C4-2B (cell line): ENCODE measurements around the gene NABP2.

Experiments
- CTCF ChIP-seq: fragments of 450-650 bp; conservative IDR thresholded peaks from 2 replicates; pipeline ENCODE4 v1.5.1; 2017; ENCODE audit warnings: mild to moderate bottlenecking
- ZFX ChIP-seq: fragments of 450-650 bp; IDR thresholded peaks from 2 replicates; pipeline ENCODE4 v1.6.1; 2017

DNA sequence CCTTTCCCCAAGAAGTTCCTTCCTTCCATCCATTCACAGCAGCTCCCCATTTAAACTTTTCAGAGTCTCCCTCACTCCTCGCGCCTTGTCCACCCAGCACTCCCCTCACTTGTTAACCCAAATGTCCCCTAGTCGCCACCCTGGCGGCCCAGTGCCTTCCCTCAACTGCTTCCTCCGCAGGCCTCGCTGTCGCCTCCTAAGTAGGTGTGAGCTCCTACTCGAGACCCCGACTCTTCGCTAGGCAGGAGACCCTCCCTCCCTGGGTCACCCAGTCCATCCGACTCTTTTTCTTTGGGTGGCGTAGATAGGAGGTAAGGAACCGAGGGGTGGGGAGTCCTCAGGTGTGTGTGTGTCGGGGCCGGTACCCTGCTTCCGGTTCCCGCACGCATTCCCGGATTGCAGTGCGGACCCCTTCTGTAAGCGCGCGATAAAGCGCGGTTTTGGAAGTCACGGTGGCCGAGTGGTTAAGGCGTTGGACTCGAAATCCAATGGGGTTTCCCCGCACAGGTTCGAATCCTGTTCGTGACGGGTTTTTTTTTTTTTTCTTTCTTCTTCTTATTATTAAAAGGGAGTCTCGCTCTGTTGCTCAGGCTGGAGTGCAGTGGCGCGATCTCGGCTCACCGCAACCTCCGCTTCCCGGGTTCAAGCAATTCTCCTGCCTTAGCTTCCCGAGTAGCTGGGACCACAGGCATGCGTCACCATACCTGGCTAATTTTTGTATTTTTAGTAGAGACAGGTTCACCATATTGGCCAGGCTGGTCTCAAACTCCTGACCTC, 34.0 kb upstream of the NABP2 start:
- TF ChIP-seq CTCF (0 out of 2 replicates have a peak, but pooled peaks have one; percentile 55), ZFX (no peak)
